H1 (cell line): ENCODE results near the gene RADIL. TPM values are rescaled to one million over a fixed set of nuclear protein-coding genes. Genes with fewer than 3 reads are reported as not detected.

Experiments
- CTCF ChIA-PET: fragments of 300-600 bp; sonication (Branson Sonifier 250); formaldehyde crosslinking; loops from one replicate; lab custom pipeline; 2021; ENCODE audit not compliant: partially characterized antibody; lab: Charles Lee
- POLR2A ChIA-PET: fragments of 300-600 bp; sonication (Branson Sonifier 250); formaldehyde crosslinking; loops from one replicate; lab custom pipeline; 2021; ENCODE audit warnings: inconsistent platforms; ENCODE audit not compliant: partially characterized antibody; lab: Charles Lee
- DNase-seq, 2 experiments: peaks; one replicate each; pipeline versions ENCODE4 v3.0.0 to v3.0.0-alpha.2; 2010 to 2022; ENCODE audit warnings: low spot score in 2 of 2, low read depth in 1 of 2, mixed read lengths in 1 of 2
- FAIRE-seq: peaks from 2 replicates; lab custom pipeline; 2011; peaks lifted over from hg19 to GRCh38; lab: Jason Lieb, UNC
- H2AFZ ChIP-seq: 2 replicates; pipeline ENCODE4 v1.8.1; 2012; ENCODE audit warnings: low read length, inconsistent platforms
- H2AK5ac ChIP-seq: 2 replicates; pipeline ENCODE4 v1.6.1; 2013; ENCODE audit warnings: low read depth, low read length
- H2BK120ac ChIP-seq: replicated peaks from 2 replicates; pipeline ENCODE3; 2013; ENCODE audit warnings: low read depth, low read length, inconsistent platforms
- H2BK12ac ChIP-seq: 2 replicates; pipeline ENCODE4 v1.6.1; 2013; ENCODE audit warnings: low read depth, low read length
- H2BK15ac ChIP-seq: 2 replicates; pipeline ENCODE4 v1.6.1; 2013; ENCODE audit warnings: low read length
- H2BK20ac ChIP-seq: 2 replicates; pipeline ENCODE4 v1.6.1; 2013; ENCODE audit warnings: low read length
- H2BK5ac ChIP-seq: 2 replicates; pipeline ENCODE4 v1.6.1; 2013; ENCODE audit warnings: low read depth, low read length
- H3K14ac ChIP-seq: 2 replicates; pipeline ENCODE4 v1.6.1; 2013; ENCODE audit warnings: inconsistent platforms; ENCODE audit not compliant: insufficient read length
- H3K18ac ChIP-seq: 2 replicates; pipeline ENCODE4 v1.6.1; 2013; ENCODE audit warnings: low read length; ENCODE audit errors: extremely low read depth
- H3K23ac ChIP-seq: 2 replicates; pipeline ENCODE4 v1.6.1; 2013; ENCODE audit warnings: inconsistent platforms; ENCODE audit not compliant: insufficient read length
- H3K23me2 ChIP-seq: 2 replicates; pipeline ENCODE4 v1.6.1; 2013; ENCODE audit warnings: low read depth, low read length
- H3K27ac ChIP-seq: 2 replicates; pipeline ENCODE4 v1.6.1; 2011; ENCODE audit warnings: low read depth, low read length, inconsistent platforms
- H3K27me3 ChIP-seq, 4 experiments: replicated peaks in 1 of 4; 1 replicate in 1 of 4; 2 replicates in 3 of 4; pipeline versions ENCODE4 v1.6.1 to v1.8.1; 2011 to 2013; ENCODE audit warnings: low read length in 3 of 4, mild to moderate bottlenecking in 3 of 4, inconsistent platforms in 2 of 4, mixed read lengths in 2 of 4, moderate library complexity in 1 of 4; ENCODE audit not compliant: control insufficient read depth in 3 of 4, insufficient read depth in 3 of 4; ENCODE audit errors: extremely low read depth in 1 of 4
- H3K36me3 ChIP-seq, 4 experiments: 2 replicates each; pipeline versions ENCODE4 v1.6.1 to v1.8.1; 2011 to 2013; ENCODE audit warnings: mild to moderate bottlenecking in 4 of 4, low read length in 3 of 4, moderate library complexity in 2 of 4, control low read depth in 1 of 4, inconsistent platforms in 1 of 4; ENCODE audit not compliant: insufficient read depth in 4 of 4, control insufficient read depth in 2 of 4
- H3K4ac ChIP-seq: replicated peaks from 2 replicates; pipeline ENCODE3; 2013; ENCODE audit warnings: low read length, low read depth, mixed read lengths, inconsistent platforms; ENCODE audit not compliant: insufficient read length
- H3K4me1 ChIP-seq, 4 experiments: replicated peaks in 1 of 4; 1 replicate in 1 of 4; 2 replicates in 3 of 4; pipeline versions ENCODE4 v1.6.1 to v1.8.1; 2011 to 2013; ENCODE audit warnings: low read length in 3 of 4, inconsistent platforms in 2 of 4, mixed read lengths in 1 of 4; ENCODE audit not compliant: insufficient read depth in 4 of 4, control insufficient read depth in 3 of 4
- H3K4me2 ChIP-seq, 2 experiments: 2 replicates each; pipeline versions ENCODE4 v1.6.1 to v1.8.1; 2011 to 2013; ENCODE audit warnings: low read depth in 2 of 2, low read length in 2 of 2, control low read depth in 1 of 2, inconsistent platforms in 1 of 2, mild to moderate bottlenecking in 1 of 2; ENCODE audit not compliant: insufficient read depth in 1 of 2
- H3K4me3 ChIP-seq, 4 experiments: fragments of 200-600, 300-600 bp in 1 of 4; sonication (generic), shearing (Covaris generic), sonication (Bioruptor Twin) in 1 of 4; 2 replicates each; pipeline versions ENCODE4 v1.5.1 to v1.8.1; 2011 to 2016; ENCODE audit warnings: low read length in 4 of 4, low read depth in 3 of 4, control low read depth in 2 of 4, inconsistent platforms in 2 of 4, mild to moderate bottlenecking in 2 of 4, mixed read lengths in 1 of 4, moderate library complexity in 1 of 4; ENCODE audit not compliant: insufficient read depth in 2 of 4; ENCODE audit errors: extremely low read depth in 1 of 4
- H3K56ac ChIP-seq: replicated peaks from 2 replicates; pipeline ENCODE3; 2013; ENCODE audit warnings: low read depth, mild to moderate bottlenecking, mixed read lengths, low read length, inconsistent platforms; ENCODE audit not compliant: insufficient read length
- H3K79me1 ChIP-seq: 2 replicates; pipeline ENCODE4 v1.6.1; 2013; ENCODE audit warnings: low read depth, low read length, control low read depth
- H3K79me2 ChIP-seq, 2 experiments: 2 replicates each; pipeline versions ENCODE4 v1.6.1 to v1.8.1; 2012 to 2013; ENCODE audit warnings: low read length in 2 of 2, mild to moderate bottlenecking in 2 of 2, inconsistent platforms in 1 of 2; ENCODE audit not compliant: insufficient read depth in 2 of 2, control insufficient read depth in 1 of 2
- H3K9ac ChIP-seq, 4 experiments: replicated peaks in 1 of 4; 1 replicate in 1 of 4; 2 replicates in 3 of 4; pipeline versions ENCODE4 v1.6.1 to v1.8.1; 2011 to 2013; ENCODE audit warnings: low read depth in 3 of 4, low read length in 3 of 4, control low read depth in 2 of 4, mild to moderate bottlenecking in 2 of 4, moderate library complexity in 2 of 4, inconsistent platforms in 1 of 4; ENCODE audit errors: extremely low read depth in 1 of 4
- H3K9me3 ChIP-seq, 2 experiments: 2 replicates each; pipeline versions ENCODE4 v1.6.1 to v1.8.1; 2012 to 2013; ENCODE audit warnings: mild to moderate bottlenecking in 2 of 2, moderate library complexity in 2 of 2, control low read depth in 1 of 2, inconsistent platforms in 1 of 2, low read depth in 1 of 2, low read length in 1 of 2, mixed read lengths in 1 of 2; ENCODE audit not compliant: insufficient read depth in 2 of 2
- H4K20me1 ChIP-seq, 2 experiments: replicated peaks in 1 of 2; 2 replicates each; pipeline versions ENCODE3 to v1.8.1; 2011 to 2013; ENCODE audit warnings: inconsistent platforms in 2 of 2, low read length in 2 of 2, mild to moderate bottlenecking in 1 of 2; ENCODE audit not compliant: insufficient read depth in 2 of 2, control insufficient read depth in 1 of 2
- H4K5ac ChIP-seq: 2 replicates; pipeline ENCODE4 v1.6.1; 2013; ENCODE audit warnings: low read length, low read depth, mixed read lengths, inconsistent platforms; ENCODE audit not compliant: insufficient read length
- H4K8ac ChIP-seq: 2 replicates; pipeline ENCODE4 v1.8.0; 2013; ENCODE audit warnings: mild to moderate bottlenecking, moderate library complexity, low read length, inconsistent platforms; ENCODE audit not compliant: insufficient read depth; ENCODE audit errors: extremely low read depth
- H4K91ac ChIP-seq: replicated peaks from 2 replicates; pipeline ENCODE3; 2013; ENCODE audit warnings: low read length, mixed read lengths, inconsistent platforms; ENCODE audit not compliant: insufficient read length
- CBX8 ChIP-seq: fragments of 300-800, 300-1000 bp; sonication (generic); IDR thresholded peaks from 2 replicates; pipeline ENCODE4 v1.7.1; 2016; ENCODE audit warnings: low read depth, low read length, borderline replicate concordance
- E2F6 ChIP-seq: IDR thresholded peaks from 2 replicates; pipeline ENCODE4 v1.6.1; 2012; ENCODE audit warnings: inconsistent platforms
- EGR1 ChIP-seq: IDR thresholded peaks from 2 replicates; pipeline ENCODE4 v1.6.1; 2011; ENCODE audit warnings: low read depth, low read length, borderline replicate concordance
- MAFK ChIP-seq: IDR thresholded peaks from 2 replicates; pipeline ENCODE4 v1.6.1; 2012; ENCODE audit warnings: low read depth, mild to moderate bottlenecking, improper control_type of control experiment, low read length
- NRF1 ChIP-seq: IDR thresholded peaks from 2 replicates; pipeline ENCODE4 v1.6.1; 2011; ENCODE audit warnings: mild to moderate bottlenecking, low read depth, low read length, improper control_type of control experiment
- POLR2A ChIP-seq, 2 experiments: IDR thresholded peaks; 1 replicate in 1 of 2; 2 replicates in 1 of 2; pipeline ENCODE4 v1.6.1; 2011; ENCODE audit warnings: low read depth in 2 of 2, low read length in 2 of 2, mild to moderate bottlenecking in 2 of 2; ENCODE audit errors: control extremely low read depth in 1 of 2
- RNF2 ChIP-seq: fragments of 200-900, 300-1000 bp; sonication (generic); IDR thresholded peaks from 2 replicates; pipeline ENCODE4 v1.7.1; 2016; ENCODE audit warnings: borderline replicate concordance, low read depth, mild to moderate bottlenecking, antibody characterized with exemption, low read length; ENCODE audit not compliant: poor library complexity, severe bottlenecking; ENCODE audit errors: missing control alignments
- SIN3A ChIP-seq, 2 experiments: IDR thresholded peaks in 1 of 2; conservative IDR thresholded peaks in 1 of 2; 2 replicates each; pipeline ENCODE4 v1.6.1; 2011 to 2012; ENCODE audit warnings: low read length in 2 of 2, improper control_type of control experiment in 1 of 2, low read depth in 1 of 2, mild to moderate bottlenecking in 1 of 2
- SIRT6 ChIP-seq: IDR thresholded peaks from one replicate; pipeline ENCODE4 v1.7.1; 2012; ENCODE audit warnings: low read length, inconsistent platforms
- SP4 ChIP-seq: IDR thresholded peaks from 2 replicates; pipeline ENCODE4 v1.6.1; 2012; ENCODE audit warnings: low read length, inconsistent platforms
- WGBS, 2 experiments: shearing (Covaris generic) in 1 of 2; methylation state at CpG; one replicate each; pipeline versions ENCODE4 v1.1.6 to v1.1.7; 2013 to 2015; ENCODE audit warnings: low lambda C conversion rate in 2 of 2, mixed read lengths in 2 of 2, inconsistent platforms in 1 of 2, low coverage in 1 of 2, missing lambda C conversion rate in 1 of 2; ENCODE audit not compliant: insufficient replicate concordance in 2 of 2, insufficient coverage in 1 of 2, insufficient read length in 1 of 2; ENCODE audit errors: extremely low coverage in 1 of 2, missing lambda C conversion rate in 1 of 2; 5-methylcytosine and 5-hydroxymethylcytosine counted together
- polyA plus RNA-seq, 7 experiments: library from polyadenylated mRNA; depleted of rRNA in 3 of 7; stranded (reverse) in 5 of 7; unstranded in 2 of 7; fragments of >200 nt in 5 of 7; fragments of 200-250 nt in 2 of 7; gene quantifications; 1 replicate in 5 of 7; 2 replicates in 1 of 7; 4 replicates in 1 of 7; pipeline versions ENCODE4 v1.2.1 to v1.2.3, GENCODE V29; 2011 to 2013; ENCODE audit warnings: missing spikeins in 2 of 7, mixed read lengths in 2 of 7
- total RNA-seq: library from RNA; stranded (reverse); fragmentation: NEBNext Ultra II Directional; extraction: Animal tissue kit (Norgen Biotek cat#: 25700); gene quantifications from 2 replicates; pipeline ENCODE4 v1.2.1, GENCODE V29; 2021

RADIL gene
- total and polyA plus RNA-seq, 2 of the 8 experiments (the other 6 are each of a cell fraction or from before 2014, with no cell fraction given), result 5.0 to 5.4 TPM

- Histone ChIP-seq H3K9me3 (no peaks in the 10 kb centered on the region), H2BK5ac (no peak overlapping the region), H3K18ac (no peak overlapping the region), H3K4ac (no peak overlapping the region), H2BK20ac (no peak overlapping the region), H3K4me3 (no peak overlapping the region), H2AFZ (no peak overlapping the region), H4K91ac (no peak overlapping the region), H4K5ac (no peak overlapping the region), H3K4me1 (no peaks in the 10 kb centered on the region), H4K8ac (no peak overlapping the region), H3K23ac (no peak overlapping the region), H3K79me2 (peaks cover 0 to 8% of the 10 kb centered on the region in 2 experiments; a peak in 2 of 4 replicates), H3K56ac (no peak overlapping the region), H2BK120ac (no peak overlapping the region), H2BK12ac (no peak overlapping the region), H3K36me3 (peaks cover 0 to 43% (median 12%) of the 10 kb centered on the region in 4 experiments; a peak in 5 of 8 replicates), H2BK15ac (no peak overlapping the region), H3K9ac (no peak overlapping the region), H3K4me2 (no peak overlapping the region), H3K27ac (no peak overlapping the region), H3K79me1 (no peaks in the 10 kb centered on the region; the same call in 1 of the 2 replicates), H3K27me3 (no peaks in the 10 kb centered on the region), H4K20me1 (peaks cover 0 to 8% of the 10 kb centered on the region in 2 experiments), H3K14ac (no peak overlapping the region), H2AK5ac (no peak overlapping the region), H3K23me2 (no peaks in the 10 kb centered on the region)
- ChIA-PET POLR2A (interaction anchor here (2.5 kb wide), 1 partner anchor 10 kb away, joined by 11 read pairs; no protein-coding TSS in a partner anchor), CTCF (no interaction called here)
- 93% methylated on average over 33 of the region's 36 CpGs; no CpG with 5 or more reads in 1 of the 2 experiments for WGBS, 2 experiments
- FAIRE-seq (no peak), DNase-seq (no peak)
- TF ChIP-seq EGR1 (no peak), RNF2 (no peak), CBX8 (no peak), NRF1 (no peak), SIN3A (conservative IDR thresholded peaks at IDR 0.05 in 1 of 2, IDR thresholded peaks at IDR 0.05 in 1 of 2; ENCODE audit: low read depth in 1 of 2, low read length in 2 of 2) (no peak), SIRT6 (no peak), SP4 (no peak), E2F6 (no peak), MAFK (no peak), POLR2A (IDR thresholded peaks at IDR 0.05; ENCODE audit: control extremely low read depth in 1 of 2, low read depth in 2 of 2, low read length in 2 of 2) (no peak)
These were observed 100.9 kb downstream of the RADIL start for GRCh38 chr7:4782333-4783291.
